GM19193 (cell line): Measurements from ENCODE around the gene DMXL1.

ENCODE experiments used
- POLR2A ChIP-seq: IDR thresholded peaks from 4 replicates; pipeline ENCODE4 v1.6.1; 2011; ENCODE audit not compliant: insufficient read depth, insufficient read length; ENCODE audit errors: extremely low read depth

The DMXL1 gene

GRCh38 chr5:119161430-119161829 lies 90.5 kb downstream of the DMXL1 start:
- TF ChIP-seq POLR2A = no peak

- TF ChIP-seq POLR2A = no peak
These were observed 95.1 kb downstream of the DMXL1 start for GRCh38 chr5:119166026-119166425.

GRCh38 chr5:119168401-119168800 lies 97.5 kb downstream of the DMXL1 start:
- TF ChIP-seq POLR2A = no peak

GRCh38 chr5:119171686-119172085 lies 100.8 kb downstream of the DMXL1 start:
- no peak for TF ChIP-seq POLR2A

- TF ChIP-seq POLR2A = no peak
These were observed 103.8 kb downstream of the DMXL1 start for GRCh38 chr5:119174578-119175163.

GRCh38 chr5:119176785-119177184 lies 105.9 kb downstream of the DMXL1 start:
- TF ChIP-seq POLR2A = no peak

GRCh38 chr5:119177226-119177625 lies 106.3 kb downstream of the DMXL1 start:
- TF ChIP-seq POLR2A = no peak

- TF ChIP-seq POLR2A = no peak
These were observed 107.5 kb downstream of the DMXL1 start for GRCh38 chr5:119178435-119178834.

- TF ChIP-seq POLR2A = no peak
These were observed 109.2 kb downstream of the DMXL1 start for GRCh38 chr5:119179857-119180641.

- no peak for TF ChIP-seq POLR2A
These were observed 117.1 kb downstream of the DMXL1 start for GRCh38 chr5:119187776-119188529.

GRCh38 chr5:119190470-119191095 lies 119.7 kb downstream of the DMXL1 start:
- no peak for TF ChIP-seq POLR2A

GRCh38 chr5:119191944-119192343 lies 121.1 kb downstream of the DMXL1 start:
- TF ChIP-seq POLR2A = no peak

GRCh38 chr5:119200795-119201194 lies 129.9 kb downstream of the DMXL1 start:
- no peak for TF ChIP-seq POLR2A

GRCh38 chr5:119207105-119207504 lies 136.2 kb downstream of the DMXL1 start:
- TF ChIP-seq POLR2A = no peak

- no peak for TF ChIP-seq POLR2A
These were observed 141.1 kb downstream of the DMXL1 start for GRCh38 chr5:119212026-119212425.
